Fibroblast of skin of abdomen (primary cell): ENCODE measurements around the gene OR5AN1. TPM values are rescaled to one million over a fixed set of nuclear protein-coding genes. Genes with fewer than 3 reads are reported as not detected.
"Not testable (repeated sequence)": the region's sequence is repeated elsewhere in the genome, so short reads cannot be mapped to it uniquely, and the experiment has no call there.

Source experiments
- DNase-seq: peaks from one replicate; pipeline ENCODE4 v3.0.0-alpha.2; 2013
- polyA plus RNA-seq, 2 experiments: library from polyadenylated mRNA; unstranded; fragments of 120-200 nt; gene quantifications; one replicate each; pipeline ENCODE4 v1.2.1, GENCODE V29; 2013; ENCODE audit not compliant: insufficient read length in 2 of 2

The OR5AN1 gene
- polyA plus RNA-seq (2013, experiment 1 of 2; ENCODE audit: insufficient read length): not detected
- polyA plus RNA-seq (2013, experiment 2 of 2; ENCODE audit: insufficient read length): not detected

GRCh38 chr11:59358595-59358994 lies at the start of gene OR5AN1:
OR5AN1 (plus strand) TSS chr11:59358895; CDS start chr11:59364459, 5,564 bp downstream.
- DNase-seq: no peak

GRCh38 chr11:59335001-59335400 lies 23.7 kb upstream of the OR5AN1 start:
- DNase-seq: no peak

- no peak for DNase-seq
Measured at GRCh38 chr11:59336176-59336575, 22.5 kb upstream of the OR5AN1 start.

- DNase-seq: no peak
Measured at GRCh38 chr11:59336931-59337330, 21.8 kb upstream of the OR5AN1 start.

GRCh38 chr11:59349657-59350056 lies 9.0 kb upstream of the OR5AN1 start:
- not testable (repeated sequence) for DNase-seq

GRCh38 chr11:59355226-59355625 lies 3.5 kb upstream of the OR5AN1 start:
- no peak for DNase-seq

GRCh38 chr11:59356561-59356960 lies 2.1 kb upstream of the OR5AN1 start:
- DNase-seq: no peak

GRCh38 chr11:59358020-59358419 lies 675 bp upstream of the OR5AN1 start:
- DNase-seq: no peak

GRCh38 chr11:59365232-59366018 lies 6.7 kb downstream of the OR5AN1 start:
- DNase-seq: no peak

- no peak for DNase-seq
Measured at GRCh38 chr11:59368238-59369022, 9.7 kb downstream of the OR5AN1 start.

- DNase-seq: not testable (repeated sequence)
Measured at GRCh38 chr11:59372324-59372723, 13.6 kb downstream of the OR5AN1 start.

GRCh38 chr11:59380263-59381059 lies 21.8 kb downstream of the OR5AN1 start:
- no peak for DNase-seq

- DNase-seq: no peak
Measured at GRCh38 chr11:59394186-59394585, 35.5 kb downstream of the OR5AN1 start.

GRCh38 chr11:59400461-59401261 lies 42.0 kb downstream of the OR5AN1 start:
- DNase-seq: no peak

- DNase-seq: no peak
Measured at GRCh38 chr11:59401262-59401552, 42.5 kb downstream of the OR5AN1 start.

GRCh38 chr11:59403546-59403945 lies 44.9 kb downstream of the OR5AN1 start:
- DNase-seq: no peak

- DNase-seq: no peak
Measured at GRCh38 chr11:59413646-59414045, 55.0 kb downstream of the OR5AN1 start.

GRCh38 chr11:59415111-59415510 lies 56.4 kb downstream of the OR5AN1 start:
- DNase-seq: no peak

GRCh38 chr11:59416613-59417012 lies 57.9 kb downstream of the OR5AN1 start:
- DNase-seq: no peak

- DNase-seq: no peak
Measured at GRCh38 chr11:59417023-59417422, 58.3 kb downstream of the OR5AN1 start.

- DNase-seq: no peak
Measured at GRCh38 chr11:59418156-59418555, 59.5 kb downstream of the OR5AN1 start.
